ENCODE data around the gene ARHGAP36. TPM values are rescaled to one million over a fixed set of nuclear protein-coding genes. Genes with fewer than 3 reads are reported as not detected.

ARHGAP36 gene
- total RNA-seq, 1 donor from 2014 or later = not detected

GRCh38 chrX:131060147-131060546 is 2.0 kb downstream of the ARHGAP36 start:
- no peak overlapping the region for H3K4me3 Mint-ChIP-seq (ENCODE audit: unreplicated experiment)
- no peak for TF ChIP-seq CTCF (IDR thresholded peaks at IDR 0.05; ENCODE audit: unreplicated experiment)
- H3K4me1 Mint-ChIP-seq (ENCODE audit: unreplicated experiment) = no peaks in the 10 kb centered on the region
- DNase-seq (ENCODE audit: low spot score) = no peak
- peaks cover 3% of the 10 kb centered on the region for H3K27me3 Mint-ChIP-seq (ENCODE audit: unreplicated experiment)
- no peaks in the 10 kb centered on the region for H3K36me3 Mint-ChIP-seq (ENCODE audit: low read depth, unreplicated experiment)
- H3K27ac Mint-ChIP-seq (ENCODE audit: unreplicated experiment) = no peak overlapping the region
- H3K9me3 Mint-ChIP-seq (ENCODE audit: unreplicated experiment) = no peaks in the 10 kb centered on the region

GRCh38 chrX:131061306-131061705 is 3.2 kb downstream of the ARHGAP36 start:
- H3K27ac Mint-ChIP-seq (ENCODE audit: unreplicated experiment) = no peak overlapping the region
- no peak overlapping the region for H3K4me3 Mint-ChIP-seq (ENCODE audit: unreplicated experiment)
- H3K36me3 Mint-ChIP-seq (ENCODE audit: low read depth, unreplicated experiment) = no peaks in the 10 kb centered on the region
- no peak for DNase-seq (ENCODE audit: low spot score)
- H3K9me3 Mint-ChIP-seq (ENCODE audit: unreplicated experiment) = no peaks in the 10 kb centered on the region
- no peaks in the 10 kb centered on the region for H3K4me1 Mint-ChIP-seq (ENCODE audit: unreplicated experiment)
- no peak for TF ChIP-seq CTCF (IDR thresholded peaks at IDR 0.05; ENCODE audit: unreplicated experiment)
- peaks cover 3% of the 10 kb centered on the region for H3K27me3 Mint-ChIP-seq (ENCODE audit: unreplicated experiment)

- no peak for TF ChIP-seq CTCF (IDR thresholded peaks at IDR 0.05; ENCODE audit: unreplicated experiment)
- no peaks in the 10 kb centered on the region for H3K36me3 Mint-ChIP-seq (ENCODE audit: low read depth, unreplicated experiment)
- no peak for DNase-seq (ENCODE audit: low spot score)
- no peaks in the 10 kb centered on the region for H3K9me3 Mint-ChIP-seq (ENCODE audit: unreplicated experiment)
- no peaks in the 10 kb centered on the region for H3K4me1 Mint-ChIP-seq (ENCODE audit: unreplicated experiment)
- peaks cover 3% of the 10 kb centered on the region for H3K27me3 Mint-ChIP-seq (ENCODE audit: unreplicated experiment)
- H3K4me3 Mint-ChIP-seq (ENCODE audit: unreplicated experiment) = no peak overlapping the region
- no peak overlapping the region for H3K27ac Mint-ChIP-seq (ENCODE audit: unreplicated experiment)
Observed at GRCh38 chrX:131063613-131064012, 5.5 kb downstream of the ARHGAP36 start.

GRCh38 chrX:131066237-131066636 is 8.1 kb downstream of the ARHGAP36 start:
- no peak for DNase-seq (ENCODE audit: low spot score)
- Mint-ChIP-seq H3K9me3 (ENCODE audit: unreplicated experiment) (no peaks in the 10 kb centered on the region), H3K4me1 (ENCODE audit: unreplicated experiment) (no peaks in the 10 kb centered on the region), H3K27me3 (ENCODE audit: unreplicated experiment) (peaks cover 6% of the 10 kb centered on the region), H3K27ac (ENCODE audit: unreplicated experiment) (no peak overlapping the region), H3K4me3 (ENCODE audit: unreplicated experiment) (no peak overlapping the region), H3K36me3 (ENCODE audit: low read depth, unreplicated experiment) (no peaks in the 10 kb centered on the region)
- no peak for TF ChIP-seq CTCF (IDR thresholded peaks at IDR 0.05; ENCODE audit: unreplicated experiment)

GRCh38 chrX:131067216-131067615 is 9.1 kb downstream of the ARHGAP36 start:
- H3K9me3 Mint-ChIP-seq (ENCODE audit: unreplicated experiment) = no peaks in the 10 kb centered on the region
- no peak overlapping the region for H3K4me3 Mint-ChIP-seq (ENCODE audit: unreplicated experiment)
- peaks cover 12% of the 10 kb centered on the region for H3K27me3 Mint-ChIP-seq (ENCODE audit: unreplicated experiment)
- no peaks in the 10 kb centered on the region for H3K4me1 Mint-ChIP-seq (ENCODE audit: unreplicated experiment)
- H3K27ac Mint-ChIP-seq (ENCODE audit: unreplicated experiment) = no peak overlapping the region
- no peak for TF ChIP-seq CTCF (IDR thresholded peaks at IDR 0.05; ENCODE audit: unreplicated experiment)
- no peak for DNase-seq (ENCODE audit: low spot score)
- H3K36me3 Mint-ChIP-seq (ENCODE audit: low read depth, unreplicated experiment) = no peaks in the 10 kb centered on the region
